Gastroesophageal sphincter (tissue), 4 donors: ENCODE data around the gene FGF14. TPM values are rescaled to one million over a fixed set of nuclear protein-coding genes. Genes with fewer than 3 reads are reported as not detected.

ENCODE experiments used
- ATAC-seq: fragments of 150-250 bp; one replicate; pipeline ENCODE4 v1.9.1; 2016; ENCODE audit warnings: mild to moderate bottlenecking, moderate library complexity
- H3K27ac ChIP-seq, 4 donors: fragments of 200-600 bp; sonication (generic) in 3 of 4; 1 replicate in 3 of 4; 2 replicates in 1 of 4; pipeline ENCODE4 v1.5.1; 2016 to 2019
- H3K27me3 ChIP-seq: fragments of 200-600 bp; sonication (generic); one replicate; pipeline ENCODE4 v1.5.1; 2019
- H3K36me3 ChIP-seq, 2 donors: fragments of 200-600 bp; sonication (generic); one replicate each; pipeline ENCODE4 v1.5.1; 2019; ENCODE audit warnings: control low read depth in 1 of 2
- H3K4me1 ChIP-seq, 3 donors: fragments of 200-600 bp; sonication (generic); 1 replicate in 2 of 3; 2 replicates in 1 of 3; pipeline ENCODE4 v1.5.1; 2016 to 2019; ENCODE audit warnings: control low read depth in 2 of 3
- H3K4me3 ChIP-seq, 2 donors: fragments of 200-600 bp; sonication (generic); one replicate each; pipeline ENCODE4 v1.5.1; 2019; ENCODE audit warnings: mild to moderate bottlenecking in 1 of 2, moderate library complexity in 1 of 2
- H3K9me3 ChIP-seq, 3 donors: fragments of 200-600 bp; sonication (generic); one replicate each; pipeline ENCODE4 v1.5.1; 2017 to 2019; ENCODE audit warnings: control low read depth in 2 of 3
- CTCF ChIP-seq, 4 experiments: fragments of 200-600 bp in 2 of 4; fragments of 450-650 bp in 2 of 4; sonication (generic) in 1 of 4; IDR thresholded peaks; one replicate each; pipeline ENCODE4 v1.5.1; 2017 to 2019; ENCODE audit warnings: antibody characterized with exemption in 4 of 4, mild to moderate bottlenecking in 2 of 4, moderate library complexity in 2 of 4
- EP300 ChIP-seq: sonication (generic); formaldehyde crosslinking; IDR thresholded peaks from one replicate; pipeline ENCODE4 v1.6.1; 2017; ENCODE audit warnings: antibody characterized with exemption, mild to moderate bottlenecking
- POLR2A ChIP-seq, 2 donors: fragments of 450-650 bp; IDR thresholded peaks; one replicate each; pipeline ENCODE4 v1.6.1; 2017; ENCODE audit warnings: antibody characterized with exemption in 2 of 2, mild to moderate bottlenecking in 2 of 2, moderate library complexity in 1 of 2
- POLR2AphosphoS5 ChIP-seq: sonication (generic); formaldehyde crosslinking; IDR thresholded peaks from one replicate; pipeline ENCODE4 v1.6.1; 2017; ENCODE audit warnings: antibody characterized with exemption
- whole genome bisulfite sequencing, 2 donors: methylation state at CpG; one replicate each; pipeline ENCODE4 v1.1.5; 2018; ENCODE audit warnings: low coverage in 1 of 2; 5-methylcytosine and 5-hydroxymethylcytosine counted together
- total RNA-seq, 4 donors: library from RNA; depleted of rRNA; stranded (reverse); fragments of >200 nt; gene quantifications; one replicate each; pipeline ENCODE4 v1.1.0, GENCODE V29; 2016

FGF14 gene
- total RNA-seq, 4 donors from 2014 or later = 0.31 to 2.0 (median 0.95) TPM

- no peak for ATAC-seq
- whole genome bisulfite sequencing, 2 donors = 36 to 88% methylated on average over 1 of the region's 1 CpG
- Histone ChIP-seq H3K27me3 (no peaks in the 10 kb centered on the region), H3K4me3 (no peak overlapping the region), H3K36me3 (no peaks in the 10 kb centered on the region), H3K4me1 (no peaks in the 10 kb centered on the region), H3K9me3 (no peaks in the 10 kb centered on the region), H3K27ac (no peak overlapping the region)
- TF ChIP-seq POLR2A (IDR thresholded peaks at IDR 0.05) = no peak
- no peak for TF ChIP-seq CTCF (IDR thresholded peaks at IDR 0.05)
- no peak for TF ChIP-seq EP300
- TF ChIP-seq POLR2AphosphoS5 = no peak
Observed at GRCh38 chr13:101798437-101798836, 603.4 kb downstream of the FGF14 start.

- H3K4me1 ChIP-seq = no peaks in the 10 kb centered on the region
- no peak for ATAC-seq
- H3K9me3 ChIP-seq = no peaks in the 10 kb centered on the region
- no peak overlapping the region for H3K4me3 ChIP-seq
- no peak overlapping the region for H3K27ac ChIP-seq
- WGBS, 2 donors = 71 to 81% methylated on average over 3 of the region's 3 CpGs
- H3K36me3 ChIP-seq = no peaks in the 10 kb centered on the region
- H3K27me3 ChIP-seq = no peaks in the 10 kb centered on the region
- TF ChIP-seq EP300 (no peak), POLR2A (IDR thresholded peaks at IDR 0.05) (no peak), CTCF (IDR thresholded peaks at IDR 0.05) (no peak), POLR2AphosphoS5 (no peak)
Observed at GRCh38 chr13:101795460-101795859, 606.4 kb downstream of the FGF14 start.

- Histone ChIP-seq H3K27me3 (no peaks in the 10 kb centered on the region), H3K27ac (no peak overlapping the region), H3K36me3 (no peaks in the 10 kb centered on the region), H3K4me1 (no peaks in the 10 kb centered on the region), H3K9me3 (no peaks in the 10 kb centered on the region), H3K4me3 (no peak overlapping the region)
- ATAC-seq = no peak
- TF ChIP-seq POLR2AphosphoS5 (no peak), POLR2A (IDR thresholded peaks at IDR 0.05) (no peak), EP300 (no peak), CTCF (IDR thresholded peaks at IDR 0.05) (no peak)
- 55 to 64% methylated on average over 1 of the region's 1 CpG for WGBS, 2 donors
Observed at GRCh38 chr13:101795025-101795424, 606.8 kb downstream of the FGF14 start.

- no peak for TF ChIP-seq EP300
- TF ChIP-seq POLR2AphosphoS5 = no peak
- no peak for TF ChIP-seq CTCF (IDR thresholded peaks at IDR 0.05)
- TF ChIP-seq POLR2A (IDR thresholded peaks at IDR 0.05) = no peak
- ATAC-seq = no peak
- peaks cover 7% of the 10 kb centered on the region for H3K27me3 ChIP-seq
- 67 to 92% methylated on average over 1 of the region's 1 CpG for WGBS, 2 donors
- no peaks in the 10 kb centered on the region for H3K36me3 ChIP-seq
- no peaks in the 10 kb centered on the region for H3K9me3 ChIP-seq
- H3K27ac ChIP-seq = no peak overlapping the region
- no peaks in the 10 kb centered on the region for H3K4me1 ChIP-seq
- no peak overlapping the region for H3K4me3 ChIP-seq
Observed at GRCh38 chr13:101792189-101792588, 609.7 kb downstream of the FGF14 start.

- TF ChIP-seq POLR2AphosphoS5 = no peak
- TF ChIP-seq CTCF (IDR thresholded peaks at IDR 0.05) = no peak
- no peak for TF ChIP-seq EP300
- TF ChIP-seq POLR2A (IDR thresholded peaks at IDR 0.05) = no peak
- ATAC-seq = no peak
- Histone ChIP-seq H3K4me3 (no peak overlapping the region), H3K27me3 (peaks cover 7% of the 10 kb centered on the region), H3K27ac (no peak overlapping the region), H3K4me1 (no peaks in the 10 kb centered on the region), H3K9me3 (no peaks in the 10 kb centered on the region), H3K36me3 (no peaks in the 10 kb centered on the region)
- 40 to 80% methylated on average over 1 of the region's 1 CpG for WGBS, 2 donors
Observed at GRCh38 chr13:101785858-101786257, 616.0 kb downstream of the FGF14 start.
